Stimulated activated CD4-positive, alpha-beta T cell treated with anti-CD3 and anti-CD28 coated beads, Interleukin-12 subunit alpha, Interleukin-12 subunit beta, amount 100 ng/mL, for 24 hours (primary cell): ENCODE data around the gene TSR3.

Experiments
- DNase-seq, 2 experiments: peaks; one replicate each; pipeline ENCODE4 v3.0.0-alpha.2; 2020; ENCODE audit warnings: low read depth in 2 of 2

The TSR3 gene

DNA sequence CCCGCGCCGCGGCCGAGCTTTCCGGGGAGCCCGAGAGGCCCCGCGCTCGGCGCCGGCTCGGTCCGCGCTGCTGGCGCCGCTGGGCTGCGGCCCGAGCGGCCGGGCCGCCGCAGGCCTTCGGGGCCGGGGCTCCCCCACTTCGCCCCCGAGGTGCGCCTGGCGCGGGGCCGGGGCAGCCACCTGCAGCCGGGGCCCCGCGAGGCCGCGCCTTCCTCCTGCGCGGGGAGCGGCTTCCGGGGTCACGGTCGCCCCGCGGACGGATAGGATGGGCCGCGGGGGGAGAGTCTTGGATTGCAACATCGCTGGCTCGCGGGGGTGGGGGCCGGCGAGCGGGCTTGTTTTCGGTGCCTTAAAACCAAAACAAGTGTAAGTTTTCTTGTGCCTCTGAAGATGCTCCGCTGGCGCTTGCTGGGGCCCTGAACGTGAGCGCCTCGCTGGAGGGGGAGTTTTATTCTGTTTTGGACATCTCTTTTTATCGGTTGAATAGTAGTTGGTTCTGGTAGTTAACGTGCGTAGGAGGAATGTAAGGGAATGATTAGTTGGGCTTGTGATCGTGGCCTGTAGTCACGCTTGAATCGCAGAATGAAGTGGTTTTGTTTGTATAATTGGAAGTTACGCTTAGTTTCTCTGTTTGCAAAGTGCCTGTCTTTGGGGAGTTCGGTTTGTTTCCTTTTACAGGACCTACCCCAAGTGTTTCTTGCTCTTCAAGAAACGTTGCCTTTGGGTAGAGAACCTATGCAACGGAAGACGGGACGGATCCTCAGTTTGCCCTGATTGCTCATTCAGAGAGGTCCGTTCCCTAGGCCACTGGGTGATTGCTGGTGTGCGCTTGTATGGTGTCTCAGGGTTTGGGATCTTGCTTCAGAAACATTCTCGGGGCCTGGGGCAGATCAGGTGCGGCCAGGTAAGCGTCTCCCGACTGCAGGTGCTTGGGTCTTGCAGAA, 41.5 kb downstream of the TSR3 start:
- DNase-seq = peak in 1 of 2 experiments; percentile 32

DNA sequence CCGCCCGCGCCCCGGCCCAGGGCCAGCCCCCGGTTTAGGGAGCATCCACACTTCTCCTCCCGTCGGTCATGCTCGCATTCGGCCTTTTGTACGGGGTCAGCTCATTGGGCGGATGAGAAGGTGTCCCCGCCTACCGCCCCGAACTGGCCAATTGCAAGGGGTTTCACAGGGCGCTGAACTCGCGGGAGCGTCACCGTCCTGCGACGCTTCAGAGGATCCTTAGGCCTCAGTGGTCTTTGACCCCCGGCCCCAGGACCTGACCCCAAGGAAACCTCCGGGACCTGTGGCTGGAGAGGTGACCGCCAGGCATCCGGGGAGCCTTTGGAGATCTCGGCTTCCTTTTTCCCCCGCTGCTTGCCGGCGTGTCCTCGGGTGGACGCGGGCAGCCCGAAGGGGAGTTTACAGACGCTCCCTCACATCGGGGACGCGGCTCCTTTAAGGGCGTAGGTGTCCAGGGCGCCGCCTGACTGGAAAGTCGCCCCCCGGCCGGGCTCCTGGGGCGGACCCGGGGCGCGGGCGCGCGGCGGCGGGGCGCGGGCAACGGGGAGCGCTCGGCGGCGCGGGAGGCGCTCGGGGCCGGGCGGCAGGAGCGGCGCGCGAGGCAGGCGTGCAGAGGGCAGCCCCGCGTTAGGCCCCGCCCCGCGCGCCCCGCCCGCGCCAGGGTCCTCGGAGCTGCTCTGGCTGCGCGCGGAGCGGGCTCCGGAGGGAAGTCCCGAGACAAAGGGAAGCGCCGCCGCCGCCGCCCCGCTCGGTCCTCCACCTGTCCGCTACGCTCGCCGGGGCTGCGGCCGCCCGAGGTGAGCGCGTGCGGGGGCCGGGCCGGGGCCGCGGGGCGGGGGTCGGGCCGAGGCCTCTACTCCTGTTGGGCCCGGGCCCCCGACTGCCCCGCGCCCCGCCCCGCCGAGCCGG, 42.4 kb downstream of the TSR3 start, which contains the start of gene UBE2I:
Gene UBE2I (plus strand): TSS at position 660 of the 909 bp plus-strand sequence. CDS start 4,395 bp downstream, outside the sequence.
- peak; percentile 96 to 97 for DNase-seq

DNA sequence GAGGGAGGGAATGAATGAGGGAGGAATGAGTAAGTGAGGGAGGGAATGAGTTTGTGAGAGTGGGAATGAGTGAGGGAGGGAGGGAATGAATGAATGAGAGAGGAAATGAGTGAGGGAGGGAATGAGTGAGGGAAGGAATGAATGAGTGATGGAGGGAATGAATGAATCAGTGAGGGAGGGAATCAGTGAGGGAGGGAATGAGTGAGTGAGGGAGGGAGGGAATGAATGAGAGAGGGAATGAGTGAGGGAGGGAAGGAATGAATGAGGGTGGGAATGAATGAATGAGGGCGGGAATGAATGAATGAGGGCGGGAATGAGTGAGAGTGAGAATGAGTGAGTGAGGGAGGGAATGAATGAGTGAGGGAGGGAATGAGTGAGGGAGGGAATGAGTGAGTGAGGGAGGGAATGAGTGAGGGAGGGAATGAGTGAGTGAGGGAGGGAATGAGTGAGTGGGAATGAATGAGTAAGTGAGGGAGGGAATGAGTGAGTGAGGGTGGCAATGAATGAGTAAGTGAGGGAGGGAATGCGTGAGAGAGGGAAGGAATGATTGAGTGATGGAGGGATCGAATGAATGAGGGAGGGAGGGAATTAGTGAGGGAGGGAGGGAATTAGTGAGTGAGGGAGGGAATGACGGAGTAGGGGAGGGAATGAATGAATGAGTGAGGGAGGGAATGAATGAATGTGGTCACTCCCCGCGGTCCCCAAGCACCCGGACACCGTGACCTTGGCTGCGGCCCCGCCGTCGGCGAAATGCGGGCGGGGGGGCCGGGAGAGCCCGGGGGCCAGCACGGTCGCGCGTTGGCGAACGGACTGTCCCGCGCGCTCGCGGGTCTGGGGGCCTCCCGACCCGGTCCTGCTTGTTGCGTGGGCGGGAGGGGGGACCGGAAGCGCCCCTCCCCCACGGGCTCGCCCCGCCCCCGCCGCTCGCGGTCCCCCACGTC, 43.4 kb downstream of the TSR3 start:
- no peak for DNase-seq

DNA sequence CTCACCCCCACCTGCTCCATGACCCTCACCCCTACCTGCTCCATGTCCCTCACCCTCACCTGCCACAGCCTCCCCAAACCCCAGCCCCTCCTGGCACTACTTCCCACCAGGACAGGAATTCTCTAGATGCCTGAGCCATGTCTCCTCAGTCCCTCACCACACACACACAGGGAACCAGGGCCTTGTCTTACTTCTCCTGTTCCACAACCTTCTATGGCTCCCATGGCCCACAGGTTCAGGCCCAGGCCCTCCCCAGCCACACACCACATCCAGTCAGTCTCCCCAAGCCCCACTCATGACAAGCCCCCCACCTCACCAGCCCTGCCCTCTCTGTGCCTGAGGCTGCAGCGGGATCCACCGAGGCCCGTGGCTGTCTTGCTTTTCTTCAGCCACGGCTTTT, 45.3 kb downstream of the TSR3 start:
- no peak for DNase-seq

DNA sequence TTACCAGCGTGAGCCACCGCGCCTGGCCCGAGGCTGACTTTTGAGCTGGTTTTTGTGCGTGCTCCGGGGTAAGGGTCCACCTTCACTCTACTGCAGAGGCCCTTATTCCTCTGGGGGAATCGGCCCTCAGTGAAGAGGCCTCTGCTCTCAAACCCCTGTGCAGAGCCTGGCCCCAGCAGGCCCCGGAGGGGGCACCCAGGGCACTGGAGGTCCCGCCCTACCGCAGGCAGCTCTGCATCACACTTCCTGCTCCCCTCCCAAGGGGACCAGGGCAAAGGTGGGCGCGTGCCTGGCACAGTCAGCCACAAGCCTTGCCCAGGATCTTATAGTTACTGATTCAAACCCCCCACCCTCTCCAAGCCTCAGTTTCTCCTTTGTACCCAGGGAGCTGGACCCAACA, 45.9 kb downstream of the TSR3 start:
- DNase-seq = no peak

DNA sequence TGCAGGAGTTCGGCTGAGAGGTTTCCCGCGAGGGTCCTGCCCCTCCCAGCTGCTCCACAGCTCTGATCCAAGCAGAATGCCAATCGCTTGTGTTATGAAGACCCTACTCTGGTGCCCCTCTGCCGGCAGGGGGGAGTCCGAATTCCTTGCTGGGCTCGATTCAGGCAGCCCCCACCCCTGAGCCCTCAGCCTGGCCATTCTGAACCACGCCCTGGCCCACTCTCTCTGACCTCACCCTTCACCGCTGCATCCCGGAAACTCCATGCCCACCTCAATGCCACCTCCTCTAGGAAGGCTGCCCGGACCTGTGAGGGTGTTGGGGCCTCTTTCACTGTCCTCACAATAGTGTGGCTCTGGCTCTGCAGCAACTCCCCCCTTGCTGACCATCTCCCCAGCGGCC, 50.1 kb downstream of the TSR3 start:
- DNase-seq = no peak

DNA sequence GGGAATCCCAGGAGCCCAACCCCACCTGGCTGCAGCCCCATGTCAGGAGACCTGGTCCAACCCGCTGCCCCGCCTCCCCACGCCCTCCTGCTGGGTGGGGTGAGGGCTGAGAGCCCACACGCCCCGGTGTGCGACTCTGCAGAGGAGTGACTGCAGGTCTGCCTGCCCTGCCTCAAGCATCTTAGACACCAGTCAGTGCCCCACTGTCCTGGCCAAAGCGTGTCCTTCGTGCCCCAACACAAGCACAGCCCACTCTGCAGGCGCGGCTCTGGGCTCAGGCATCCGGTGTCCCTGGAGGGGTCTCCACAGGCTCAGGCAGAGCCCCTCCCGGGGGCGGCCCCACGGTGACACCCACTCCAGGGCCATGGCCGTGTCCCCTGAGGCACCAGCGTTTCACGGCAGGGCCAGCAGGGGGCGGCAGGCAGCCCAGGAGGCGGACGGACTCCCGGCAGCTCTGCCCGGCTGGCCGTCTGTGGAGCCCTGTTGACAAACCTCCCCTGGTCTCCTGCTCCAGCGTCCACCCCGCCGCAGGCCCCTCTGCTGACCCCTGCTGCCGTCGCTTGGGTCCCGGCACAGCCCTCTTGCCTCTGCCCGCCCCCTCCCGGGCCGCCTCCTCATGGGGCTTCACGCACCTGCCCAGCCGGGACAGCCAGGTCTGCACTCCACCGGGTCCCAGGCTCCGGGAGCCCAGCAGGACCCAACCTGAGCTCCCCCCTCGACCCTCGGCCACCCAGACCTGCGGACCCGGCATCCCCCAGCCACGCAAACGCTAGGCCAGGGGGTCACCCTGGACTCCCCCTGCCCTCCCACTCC, 50.8 kb downstream of the TSR3 start:
- peak; percentile 43 to 73 for DNase-seq

DNA sequence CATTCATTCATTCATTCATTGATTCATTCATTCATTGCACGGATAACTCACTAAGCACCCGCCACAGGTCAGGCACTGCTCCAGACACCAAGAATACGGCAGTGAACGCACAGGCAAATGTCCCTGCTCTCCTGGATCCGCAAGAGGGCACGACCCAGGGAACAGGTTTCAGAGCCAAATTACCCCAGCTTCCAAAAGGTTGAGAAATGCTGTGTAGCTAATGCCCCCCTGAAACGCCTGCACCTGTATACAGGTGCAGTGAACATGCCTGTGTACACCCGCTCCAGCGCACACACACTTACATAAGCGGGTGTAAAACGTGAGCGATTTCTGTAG, 51.8 kb downstream of the TSR3 start:
- DNase-seq = no peak
